Lower leg skin (tissue), 3 donors: ENCODE measurements around the gene C10orf71.

ENCODE experiments used
- CTCF ChIP-seq, 3 donors: fragments of 450-650 bp; IDR thresholded peaks; one replicate each; pipeline ENCODE4 v1.5.1; 2016; ENCODE audit warnings: antibody characterized with exemption in 3 of 3, mild to moderate bottlenecking in 3 of 3, moderate library complexity in 2 of 3
- POLR2A ChIP-seq, 2 donors: fragments of 450-650 bp; IDR thresholded peaks; one replicate each; pipeline ENCODE4 v1.6.1; 2016 to 2017; ENCODE audit warnings: antibody characterized with exemption in 2 of 2, mild to moderate bottlenecking in 1 of 2, moderate library complexity in 1 of 2

GRCh38 chr10:49324711-49325110 lies 25.7 kb downstream of the C10orf71 start:
- TF ChIP-seq CTCF (IDR thresholded peaks at IDR 0.05) (no peak), POLR2A (IDR thresholded peaks at IDR 0.05) (no peak)
